ENCODE measurements around the gene SYCP2. TPM values are rescaled to one million over a fixed set of nuclear protein-coding genes. Genes with fewer than 3 reads are reported as not detected.
A peak's percentile ranks its signal among the peaks of the same experiment; 100 is the strongest.

SYCP2 gene
- total RNA-seq, 1 donor from 2014 or later = 60.9 TPM

DNA sequence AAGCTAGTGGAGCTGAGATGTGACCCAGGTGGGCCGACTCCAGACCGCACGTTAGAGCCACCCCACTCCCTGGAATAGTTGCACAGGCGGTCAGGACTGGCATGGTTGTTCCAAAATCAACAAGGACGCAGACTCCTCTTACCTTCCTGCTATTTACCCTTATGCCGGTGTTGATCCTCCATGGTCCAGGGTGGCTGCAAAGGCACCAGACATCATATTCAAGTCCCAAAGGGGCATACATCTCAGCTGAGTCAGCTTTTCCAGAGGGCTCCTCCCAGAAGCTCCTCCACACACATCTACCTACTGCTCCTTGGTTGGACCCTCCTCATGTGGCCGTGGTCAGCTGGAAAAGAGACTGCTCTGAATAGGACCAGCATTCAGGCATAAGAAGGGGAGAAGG, 112.2 kb downstream of the SYCP2 start:
- Histone ChIP-seq H3K4me1 (no peaks in the 10 kb centered on the region), H3K27ac (no peak overlapping the region), H3K9me3 (no peaks in the 10 kb centered on the region), H3K4me3 (no peak overlapping the region), H3K36me3 (no peaks in the 10 kb centered on the region), H3K27me3 (no peaks in the 10 kb centered on the region)
- no peak for TF ChIP-seq CTCF (IDR thresholded peaks at IDR 0.05)
- no peak for DNase-seq (ENCODE audit: low spot score in 2 of 2)
- intact Hi-C loops (cut with DNase I) = no loop called here

DNA sequence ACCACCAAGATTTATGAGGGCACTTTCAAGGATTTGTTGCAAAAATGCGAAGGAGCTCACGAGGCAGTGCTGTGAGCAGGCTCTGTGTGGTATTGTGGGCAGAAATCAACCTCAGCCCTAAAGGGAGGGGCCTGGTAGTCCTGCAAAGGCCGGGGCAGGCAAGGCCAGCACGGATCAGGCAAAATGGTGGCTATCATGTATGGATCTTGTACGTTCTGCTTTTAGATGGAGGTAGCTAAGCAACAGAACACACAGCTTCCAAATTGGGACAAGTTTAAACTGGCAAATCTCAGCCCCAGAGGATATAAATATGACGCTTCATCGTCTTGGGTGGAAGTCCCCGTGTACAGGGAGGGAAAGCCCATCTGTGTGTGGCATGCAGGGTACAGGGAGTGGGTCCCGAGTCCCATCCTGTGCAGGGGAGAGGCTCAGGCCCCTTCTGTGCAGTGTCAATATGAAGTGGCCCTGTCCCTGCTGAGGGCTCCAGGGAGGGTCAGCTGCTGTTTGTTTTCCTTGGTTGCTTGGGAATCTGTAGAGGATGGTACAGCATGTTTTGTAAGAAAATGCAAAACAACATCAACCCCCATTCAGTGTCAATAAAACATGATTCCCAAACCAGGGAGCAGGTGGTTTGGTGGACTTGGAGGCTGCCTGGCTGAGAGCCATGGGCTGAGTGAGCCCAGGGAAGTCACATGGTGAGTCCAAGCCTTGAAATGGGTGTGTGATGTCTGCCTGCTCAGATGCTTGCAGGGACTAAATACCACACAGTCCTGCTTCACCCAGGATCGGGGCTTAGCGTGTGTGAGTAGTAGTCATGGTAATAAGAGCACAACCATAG, 113.0 kb downstream of the SYCP2 start:
- Histone ChIP-seq H3K27ac (no peak overlapping the region), H3K4me3 (no peak overlapping the region), H3K9me3 (no peaks in the 10 kb centered on the region), H3K4me1 (no peaks in the 10 kb centered on the region), H3K36me3 (no peaks in the 10 kb centered on the region), H3K27me3 (no peaks in the 10 kb centered on the region)
- peak in 1 of 2 donors; percentile 48 for DNase-seq (ENCODE audit: low spot score in 2 of 2)
- TF ChIP-seq CTCF (IDR thresholded peaks at IDR 0.05) = no peak
- intact Hi-C loops (cut with DNase I) = no loop called here

DNA sequence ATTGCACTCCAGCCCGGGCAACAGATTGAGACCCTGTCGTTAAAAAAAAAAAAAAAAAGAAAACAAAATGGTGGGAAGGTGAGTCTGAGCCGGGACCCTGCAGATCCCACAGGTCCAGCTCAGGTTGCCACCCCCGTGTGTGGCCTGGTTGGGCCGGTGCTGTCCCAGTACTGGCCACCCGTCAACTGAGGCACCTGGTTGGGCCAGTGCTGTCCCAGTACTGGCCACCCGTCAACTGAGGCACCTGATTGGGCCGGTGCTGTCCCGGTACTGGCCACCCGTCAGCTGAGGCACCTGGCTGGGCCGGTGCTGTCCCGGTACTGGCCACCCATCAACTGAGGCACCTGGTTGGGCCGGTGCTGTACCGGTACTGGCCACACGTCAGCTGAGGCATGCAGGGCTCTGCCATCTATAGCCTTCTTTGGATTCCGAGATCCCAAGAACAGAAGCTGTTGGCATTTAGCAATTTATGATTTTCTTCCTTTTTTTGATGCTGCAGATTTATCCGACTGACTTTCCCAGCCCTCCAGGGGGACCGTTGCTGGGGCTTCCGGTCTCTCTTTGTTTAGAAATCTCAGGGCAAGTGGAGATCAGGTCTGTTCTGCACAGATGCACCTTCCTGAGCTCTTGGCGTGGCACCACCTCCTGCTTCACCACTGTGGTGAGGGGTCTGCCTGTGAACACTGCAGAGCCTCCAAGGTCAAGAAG, 113.8 kb downstream of the SYCP2 start:
- DNase-seq (ENCODE audit: low spot score in 2 of 2) = peak in 1 of 2 donors; percentile 41
- Histone ChIP-seq H3K9me3 (no peaks in the 10 kb centered on the region), H3K27me3 (no peaks in the 10 kb centered on the region), H3K4me1 (no peaks in the 10 kb centered on the region), H3K36me3 (no peaks in the 10 kb centered on the region), H3K27ac (no peak overlapping the region), H3K4me3 (no peak overlapping the region)
- TF ChIP-seq CTCF (IDR thresholded peaks at IDR 0.05) = no peak
- intact Hi-C loops (cut with DNase I) = no loop called here

DNA sequence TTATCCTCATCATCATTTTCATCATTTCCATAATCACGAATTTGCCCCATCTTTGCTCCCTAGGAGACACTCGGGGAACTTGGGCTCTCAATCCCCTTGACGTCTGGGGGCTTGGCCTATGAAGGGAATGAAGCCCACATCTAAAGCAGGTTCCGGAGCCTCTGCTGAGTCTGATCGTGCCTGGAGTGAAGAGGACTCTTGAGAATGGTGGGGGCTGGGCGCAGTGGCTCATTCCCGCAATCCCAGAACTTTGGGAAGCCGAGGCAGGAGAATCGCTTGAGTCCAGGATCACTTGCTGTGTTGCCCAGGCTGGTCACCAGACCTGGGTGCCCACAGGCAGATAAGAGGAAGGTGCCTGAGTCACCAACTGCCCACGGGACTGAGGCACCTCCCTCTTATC, 114.5 kb downstream of the SYCP2 start:
- Histone ChIP-seq H3K4me1 (no peaks in the 10 kb centered on the region), H3K36me3 (no peaks in the 10 kb centered on the region), H3K27ac (no peak overlapping the region), H3K4me3 (no peak overlapping the region), H3K9me3 (no peaks in the 10 kb centered on the region), H3K27me3 (no peaks in the 10 kb centered on the region)
- TF ChIP-seq CTCF (IDR thresholded peaks at IDR 0.05) = no peak
- DNase-seq (ENCODE audit: low spot score in 2 of 2) = no peak
- intact Hi-C loops (cut with DNase I) = no loop called here

DNA sequence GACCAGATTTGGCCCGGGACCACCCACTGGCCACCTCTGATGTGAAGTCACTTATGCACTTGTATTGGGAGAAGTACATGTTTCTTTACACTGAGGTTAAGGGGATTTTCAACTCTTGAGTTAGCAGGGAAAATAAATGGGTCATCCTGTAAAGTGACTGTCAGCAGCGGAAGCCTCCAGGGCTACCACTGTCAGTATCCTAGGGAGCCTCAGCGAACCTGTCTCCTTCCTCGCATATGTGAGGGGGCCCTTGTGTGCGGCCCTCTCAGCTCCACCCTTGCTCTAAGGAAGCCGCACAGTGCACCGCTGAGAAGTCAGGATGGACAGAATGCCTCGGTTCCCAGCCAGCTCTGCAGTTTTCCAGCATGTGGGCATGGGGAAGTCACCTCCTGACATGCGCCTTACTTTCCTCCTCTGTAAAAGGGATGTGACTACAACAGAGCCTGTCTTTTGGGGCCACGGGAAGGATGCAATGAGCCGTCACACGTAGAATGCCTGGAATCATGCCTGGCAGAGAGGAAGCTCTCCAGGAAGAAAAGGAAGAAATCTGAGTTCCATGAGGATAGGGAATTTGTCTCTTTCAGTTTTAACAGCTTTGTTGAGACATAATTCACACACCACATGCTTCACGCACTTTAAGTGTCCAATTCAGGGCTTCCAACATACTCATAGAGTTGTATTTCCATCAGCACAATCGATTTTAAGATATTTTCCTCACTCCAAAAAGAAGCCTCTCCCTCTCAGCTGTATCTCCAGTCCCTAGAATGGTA, 115.4 kb downstream of the SYCP2 start:
- H3K27me3 ChIP-seq = no peaks in the 10 kb centered on the region
- no peak overlapping the region for H3K4me3 ChIP-seq
- no peak overlapping the region for H3K27ac ChIP-seq
- no peaks in the 10 kb centered on the region for H3K36me3 ChIP-seq
- H3K9me3 ChIP-seq = no peaks in the 10 kb centered on the region
- DNase-seq (ENCODE audit: low spot score in 2 of 2) = no peak
- no peaks in the 10 kb centered on the region for H3K4me1 ChIP-seq
- intact Hi-C loops (cut with DNase I) = no loop called here
- no peak for TF ChIP-seq CTCF (IDR thresholded peaks at IDR 0.05)
